CD4-positive, alpha-beta T cell treated with Interleukin-4 for 1 hour (primary cell): ENCODE measurements around the gene PPWD1.
"Not testable (repeated sequence)": the region's sequence is repeated elsewhere in the genome, so short reads cannot be mapped to it uniquely, and the experiment has no call there.

ENCODE experiments used
- DNase-seq, 2 donors: peaks; one replicate each; pipeline ENCODE4 v3.0.0-alpha.2; 2020 to 2022

PPWD1 gene

DNA sequence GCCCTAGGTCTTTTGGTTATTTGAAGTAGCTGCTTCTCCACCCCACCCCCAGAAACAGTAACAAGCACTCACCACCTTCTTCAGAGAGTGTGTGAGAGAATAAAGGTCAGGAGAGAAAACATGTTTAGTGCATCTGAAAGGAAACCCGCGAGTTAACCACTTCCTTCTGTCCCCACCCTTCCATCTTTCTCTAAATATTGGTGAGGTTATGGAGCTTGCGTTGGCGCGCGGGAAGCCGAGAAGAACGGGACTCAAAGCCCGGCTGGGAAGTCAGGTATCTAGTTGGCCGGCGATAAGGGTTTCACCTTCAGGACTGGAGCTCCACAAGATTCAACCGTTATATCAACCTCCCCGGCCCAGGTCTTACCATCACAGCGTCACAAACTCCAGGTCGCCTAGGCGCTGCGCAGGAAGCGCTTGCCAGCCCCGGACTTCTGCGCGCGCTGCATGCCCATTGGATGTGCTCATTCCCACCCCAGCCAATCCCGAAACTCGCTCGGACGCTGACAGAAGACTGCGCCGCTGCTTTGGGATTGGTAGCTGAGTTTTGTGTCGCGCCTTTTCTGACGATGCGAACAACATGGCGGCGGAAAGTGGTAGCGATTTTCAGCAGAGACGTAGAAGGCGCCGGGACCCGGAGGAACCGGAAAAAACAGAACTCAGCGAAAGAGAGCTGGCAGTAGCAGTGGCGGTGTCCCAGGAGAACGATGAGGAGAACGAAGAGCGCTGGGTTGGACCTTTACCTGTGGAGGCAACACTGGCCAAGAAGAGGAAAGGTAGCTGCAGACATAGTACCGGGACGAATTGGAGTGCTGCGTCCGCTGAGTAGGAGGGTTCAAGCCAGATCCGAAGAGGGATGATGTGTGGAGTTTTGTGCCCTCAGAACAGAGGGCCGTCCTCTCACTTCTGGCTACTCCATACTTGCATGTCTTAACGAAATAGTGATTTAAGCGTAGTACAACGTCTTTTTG, at the start of gene PPWD1, which contains the start of gene CENPK:
TSS of gene PPWD1 (plus strand) at position 566 of the 971 bp plus-strand sequence. CDS start at position 581, 15 bp downstream.
TSS of gene CENPK (minus strand) at position 438 of the 971 bp plus-strand sequence. CDS start 8,261 bp downstream, outside the sequence.
- peak; percentile 95 to 96 for DNase-seq

DNA sequence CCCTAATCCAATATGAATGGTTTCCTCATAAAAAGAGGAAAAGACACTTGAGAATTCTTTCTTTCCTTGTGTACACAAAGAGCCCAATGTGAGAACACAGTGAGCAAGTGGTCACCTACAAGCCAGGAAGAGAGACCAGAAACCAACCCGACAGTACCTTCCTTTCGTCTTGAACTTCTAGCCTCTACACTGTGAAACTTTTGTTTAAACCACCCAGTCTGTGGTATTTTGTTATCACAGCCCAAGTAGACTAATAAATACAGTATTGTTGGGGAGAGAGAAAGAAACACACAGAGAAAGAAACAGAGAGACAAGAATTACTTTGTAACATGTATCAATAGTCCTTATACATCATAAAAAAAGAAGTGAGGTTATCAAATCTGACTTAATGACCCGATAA, 37.4 kb upstream of the PPWD1 start:
- DNase-seq: no peak

DNA sequence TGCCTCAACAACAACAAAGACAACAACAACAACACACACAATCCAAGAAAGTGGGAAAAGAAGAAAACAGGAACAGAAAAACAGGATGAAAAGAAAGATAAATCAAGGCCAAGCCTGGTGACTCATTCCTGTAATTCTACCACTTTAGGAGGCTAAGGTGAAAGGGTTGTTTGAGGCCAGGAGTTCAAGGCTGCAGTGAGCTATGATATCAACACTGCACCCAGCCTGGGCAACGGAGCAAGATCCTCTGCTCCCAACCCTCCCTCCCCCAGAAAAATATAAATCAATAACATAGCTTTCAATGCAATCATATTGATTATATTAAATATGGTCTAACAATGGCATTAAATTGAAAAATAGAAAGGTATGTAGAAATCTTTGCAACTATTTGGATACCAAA, 32.2 kb upstream of the PPWD1 start:
- no peak for DNase-seq

DNA sequence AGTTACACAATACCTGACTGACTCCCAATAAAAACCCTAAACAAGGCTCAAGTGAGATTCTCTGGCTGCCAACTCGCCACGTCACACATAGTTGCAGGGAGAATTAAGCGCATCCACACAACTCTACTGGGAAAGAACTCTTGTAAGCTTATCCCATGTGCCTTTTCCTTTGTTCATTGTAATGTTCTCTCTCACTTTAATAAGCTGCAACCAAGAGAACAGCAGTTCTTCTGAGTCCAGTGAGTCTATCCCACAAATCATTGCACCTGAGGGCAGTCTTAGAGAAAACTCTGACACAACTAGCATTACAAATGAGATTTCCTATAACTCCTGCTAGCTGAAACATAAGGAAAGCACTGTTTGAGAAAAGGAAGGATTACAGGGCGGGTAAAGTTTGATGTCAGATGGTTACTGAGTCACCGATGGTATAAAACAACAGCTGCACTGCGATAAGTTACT, 27.5 kb upstream of the PPWD1 start:
- no peak for DNase-seq

DNA sequence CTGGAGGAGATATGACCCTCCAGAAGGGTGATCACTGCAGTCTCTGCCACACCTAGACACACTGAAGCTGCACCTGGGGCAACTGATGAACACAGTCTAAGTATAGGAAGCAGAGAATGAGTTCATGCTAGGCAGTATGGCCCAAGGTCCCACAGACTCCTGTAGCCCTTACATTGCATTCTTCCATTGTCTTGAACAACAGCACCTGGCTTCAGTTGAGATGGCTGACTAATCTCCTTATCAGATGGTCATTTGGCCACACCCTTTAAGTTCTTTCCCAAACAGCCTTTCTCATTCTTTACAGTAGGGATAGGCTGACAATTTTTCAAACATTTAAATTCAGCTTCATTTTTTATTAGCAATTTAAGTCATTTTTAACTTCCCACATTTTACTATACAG, 23.3 kb upstream of the PPWD1 start:
- no peak for DNase-seq

DNA sequence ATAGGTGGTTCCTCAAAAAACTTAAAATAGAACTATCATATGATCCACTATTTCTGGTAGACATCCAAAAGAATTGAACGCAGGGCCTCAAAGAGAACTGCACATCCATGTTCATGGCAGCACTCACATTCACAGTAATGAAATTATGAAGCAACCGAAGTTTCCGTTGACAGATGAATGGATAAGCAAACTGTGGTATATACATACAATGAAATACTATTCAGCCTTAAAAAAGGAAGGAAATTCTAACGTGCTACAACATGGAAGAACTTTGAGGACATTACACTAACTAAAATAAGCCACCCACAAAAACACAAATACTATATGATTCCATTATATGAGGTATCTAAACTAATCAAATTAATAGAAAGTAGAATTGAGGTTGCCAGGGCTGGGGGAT, 18.6 kb upstream of the PPWD1 start:
- DNase-seq: no peak

DNA sequence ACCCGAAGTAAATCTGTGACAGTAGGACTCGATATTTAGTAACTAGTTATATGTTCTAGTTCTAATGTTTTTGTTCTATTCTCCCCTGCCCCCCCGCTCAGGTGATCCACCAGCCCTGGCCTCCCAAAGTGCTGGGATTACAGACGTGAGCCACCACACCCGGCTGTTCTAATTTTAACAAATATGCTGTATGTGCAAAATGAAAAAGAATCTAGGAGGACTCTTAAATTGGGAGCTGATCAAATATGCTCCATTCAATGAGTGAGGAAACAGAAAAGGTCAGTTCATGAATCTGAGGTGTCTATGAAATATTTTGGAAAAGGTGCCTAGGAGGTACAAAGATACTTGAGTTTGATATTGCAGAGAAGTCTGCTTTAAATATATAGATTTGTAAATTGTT, 17.0 kb upstream of the PPWD1 start:
- no peak for DNase-seq

DNA sequence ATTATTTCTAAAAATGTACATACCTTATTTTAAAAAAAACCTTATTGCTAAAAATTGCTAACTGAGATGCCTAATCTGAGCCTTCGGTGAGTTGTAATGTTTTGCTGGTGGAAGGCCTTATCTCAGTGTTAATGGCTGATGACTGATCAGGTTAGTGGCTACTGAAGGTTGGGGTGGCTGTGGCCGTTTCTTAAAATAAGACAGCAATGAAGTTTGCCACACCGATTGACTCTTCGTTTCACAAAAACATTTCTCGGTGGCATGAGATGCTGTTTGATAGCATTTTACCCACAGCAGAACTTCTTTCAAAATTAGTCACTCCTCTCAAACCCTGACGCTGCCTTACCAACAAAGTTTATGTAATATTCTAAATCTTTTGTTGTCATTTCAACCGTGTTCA, 14.8 kb upstream of the PPWD1 start:
- DNase-seq: no peak

DNA sequence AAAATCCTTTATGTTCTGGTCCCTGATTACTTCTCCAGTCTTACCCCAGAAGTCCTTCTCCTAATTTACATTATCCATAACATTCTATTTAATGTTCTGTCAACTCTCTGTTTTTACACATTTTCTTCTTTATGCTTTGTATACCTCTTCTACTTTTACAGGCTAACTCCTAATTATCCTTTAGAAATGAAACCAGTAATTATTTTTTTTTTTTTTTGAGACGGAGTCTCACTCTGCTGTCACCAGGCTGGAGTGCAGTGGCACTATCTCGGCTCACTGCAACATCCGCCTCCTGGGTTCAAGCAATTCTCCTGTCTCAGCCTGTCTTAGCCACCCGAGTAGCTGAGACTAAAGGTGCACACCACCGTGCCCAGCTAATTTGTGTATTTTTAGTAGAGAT, 9.2 kb upstream of the PPWD1 start:
- DNase-seq: no peak

DNA sequence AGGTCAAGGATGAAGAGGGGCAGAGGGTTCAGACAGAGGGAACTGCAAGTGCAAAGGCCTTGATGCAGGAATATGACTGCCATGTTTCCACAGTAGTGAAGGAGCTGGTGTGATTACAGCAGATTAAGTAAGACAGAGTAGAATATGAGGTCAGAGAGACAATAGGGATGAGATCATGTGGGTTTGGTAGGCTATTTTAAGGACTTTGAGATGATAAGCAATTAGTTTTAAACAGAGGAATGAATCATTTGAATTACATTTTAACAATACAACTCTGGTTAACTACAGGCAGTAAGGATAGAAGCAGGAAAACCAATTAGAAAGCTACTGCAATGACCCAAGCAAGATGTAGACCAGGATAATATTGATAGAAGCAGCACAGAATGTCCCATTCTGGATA, 7.8 kb upstream of the PPWD1 start:
- no peak for DNase-seq

DNA sequence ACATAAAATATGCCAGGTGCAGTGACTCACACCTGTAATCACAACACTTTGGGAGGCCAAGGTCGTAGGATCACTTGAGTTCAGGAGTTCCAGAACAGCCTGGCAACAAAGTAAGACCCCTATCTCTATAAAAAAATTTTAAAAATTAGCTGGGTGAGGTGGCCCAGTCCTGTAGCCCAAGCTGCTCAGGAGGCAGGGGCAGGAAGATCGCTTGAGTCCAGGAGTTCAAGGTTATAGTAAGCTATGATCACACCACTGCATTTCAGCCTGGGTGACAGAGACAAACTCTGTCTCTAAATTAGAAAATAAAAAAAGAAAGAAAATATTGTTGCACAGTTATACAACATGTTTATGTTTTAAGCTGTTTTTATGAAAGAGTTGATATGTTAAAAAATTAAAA, 6.9 kb upstream of the PPWD1 start:
- no peak for DNase-seq

DNA sequence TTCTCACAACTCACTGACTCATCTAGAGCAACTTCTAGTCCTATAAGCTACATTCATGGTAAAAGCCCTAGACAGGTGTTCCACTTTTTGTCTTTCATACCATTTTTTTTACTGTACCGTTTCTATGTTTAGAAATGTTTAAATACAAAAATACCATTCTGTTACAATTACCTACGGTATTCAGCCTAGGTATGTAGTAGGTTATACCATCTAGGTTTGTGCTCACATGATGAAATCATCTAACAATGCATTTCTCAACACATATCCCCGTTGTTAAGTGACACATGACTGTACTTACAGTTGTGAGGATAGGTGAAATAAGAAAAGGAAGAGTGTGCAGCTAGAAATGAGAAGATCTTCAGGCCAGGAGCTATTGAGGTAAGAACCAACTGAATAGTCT, 6.4 kb upstream of the PPWD1 start:
- no peak for DNase-seq

DNA sequence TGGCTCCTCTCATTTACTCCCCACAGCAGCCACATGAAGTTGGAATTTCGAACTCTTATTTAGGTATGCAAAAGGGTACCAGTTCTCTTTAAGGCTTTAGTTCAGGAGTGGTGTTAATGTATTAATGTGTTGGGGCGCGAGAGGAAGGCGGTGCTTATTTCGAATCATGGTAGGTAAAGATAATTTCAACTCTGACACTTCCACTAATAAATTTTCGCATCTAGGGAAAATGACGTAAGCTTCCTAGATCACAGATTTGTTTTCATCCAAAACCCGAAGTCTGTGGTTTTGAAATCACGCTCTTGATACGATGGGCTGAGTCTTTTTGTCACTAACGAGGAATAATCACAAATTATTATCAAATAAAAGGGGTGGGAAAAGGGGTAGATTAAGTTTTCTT, 681 bp downstream of the PPWD1 start:
- peak in 1 of 2 donors; percentile 20 for DNase-seq

DNA sequence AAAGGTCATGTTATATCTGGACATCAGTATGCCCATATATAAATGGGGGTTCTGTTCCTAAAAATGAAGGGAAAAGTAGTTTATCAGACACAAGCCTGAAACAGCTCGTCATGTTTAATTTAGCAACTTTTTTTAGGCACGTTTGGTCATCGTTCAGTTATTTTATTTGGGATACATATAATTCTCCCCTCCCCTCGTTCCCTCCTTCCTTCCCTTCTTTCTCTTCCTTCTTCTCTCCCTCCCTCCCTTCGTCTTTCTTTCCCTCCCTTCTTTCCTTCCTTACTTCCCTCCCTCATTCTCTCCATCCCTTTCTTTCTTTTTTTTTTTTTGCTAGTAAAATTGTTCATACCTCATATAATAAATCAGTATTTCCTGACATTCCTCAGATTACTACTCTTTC, 3.4 kb downstream of the PPWD1 start:
- no peak for DNase-seq

DNA sequence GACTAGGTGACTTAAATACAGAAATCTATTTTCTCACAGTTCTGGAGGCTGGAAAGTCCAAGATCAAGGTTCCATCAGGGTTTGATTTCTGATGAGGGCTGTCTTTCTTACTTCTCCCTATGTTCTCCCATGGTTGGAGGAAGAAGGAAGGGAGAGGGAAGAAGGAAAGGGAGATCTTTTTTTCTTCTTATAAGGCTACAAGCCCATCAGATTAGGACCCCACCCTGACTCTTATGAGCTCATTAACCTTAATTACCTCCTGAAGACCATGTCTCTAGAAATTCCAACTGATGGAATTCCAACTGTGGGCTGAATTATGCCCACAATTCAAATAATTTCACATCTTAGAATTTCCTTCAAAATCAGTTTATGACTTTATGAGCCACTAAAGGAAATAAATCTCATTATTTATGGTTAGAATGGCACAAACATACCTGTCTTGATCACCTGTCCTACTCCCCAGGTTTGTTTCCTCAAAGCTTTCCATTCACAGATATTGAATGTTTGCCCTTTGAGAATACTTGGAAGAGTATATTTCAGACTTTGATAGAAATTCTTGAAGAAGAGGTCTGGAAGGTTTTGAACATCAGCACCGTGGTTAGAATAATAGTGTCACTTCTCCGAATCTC, 7.6 kb downstream of the PPWD1 start:
- DNase-seq: no peak

DNA sequence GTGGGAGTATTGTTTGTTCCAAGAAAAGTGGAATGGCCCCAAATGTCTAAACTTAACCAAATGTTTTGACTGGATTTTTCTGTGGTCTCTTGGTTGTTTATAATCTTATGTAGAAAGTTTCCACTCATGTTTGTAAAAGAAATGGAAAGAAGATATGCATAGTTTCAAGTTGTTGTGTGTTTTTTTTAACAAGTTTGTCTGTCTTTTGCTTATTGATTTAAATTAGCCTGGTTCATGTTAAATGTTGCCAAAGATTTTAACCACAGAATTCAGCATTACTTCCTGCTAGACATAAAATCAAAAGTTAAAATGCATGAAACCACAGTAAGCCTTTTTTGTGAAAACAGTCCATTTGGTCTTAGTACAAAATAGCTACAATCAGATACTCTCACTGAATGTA, 14.0 kb downstream of the PPWD1 start:
- no peak for DNase-seq

DNA sequence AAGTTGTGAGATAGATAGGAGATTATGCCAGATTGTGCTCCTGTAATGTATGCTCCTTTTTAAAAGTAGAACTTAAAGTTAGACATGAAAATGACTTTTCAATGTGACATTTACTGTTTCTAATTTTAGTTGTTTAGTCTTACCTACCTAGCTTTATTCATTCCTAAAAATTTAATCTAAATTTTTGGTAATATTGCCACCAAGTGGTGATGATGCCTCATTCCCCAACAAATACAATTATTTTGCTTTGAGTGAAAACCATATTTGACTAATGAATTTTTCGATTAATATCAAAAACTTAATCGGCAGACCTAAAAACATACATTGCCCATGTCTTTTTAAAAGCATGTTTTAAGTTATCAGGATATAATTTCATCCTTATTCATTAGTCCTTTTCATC, 25.6 kb downstream of the PPWD1 start:
- DNase-seq: no peak

DNA sequence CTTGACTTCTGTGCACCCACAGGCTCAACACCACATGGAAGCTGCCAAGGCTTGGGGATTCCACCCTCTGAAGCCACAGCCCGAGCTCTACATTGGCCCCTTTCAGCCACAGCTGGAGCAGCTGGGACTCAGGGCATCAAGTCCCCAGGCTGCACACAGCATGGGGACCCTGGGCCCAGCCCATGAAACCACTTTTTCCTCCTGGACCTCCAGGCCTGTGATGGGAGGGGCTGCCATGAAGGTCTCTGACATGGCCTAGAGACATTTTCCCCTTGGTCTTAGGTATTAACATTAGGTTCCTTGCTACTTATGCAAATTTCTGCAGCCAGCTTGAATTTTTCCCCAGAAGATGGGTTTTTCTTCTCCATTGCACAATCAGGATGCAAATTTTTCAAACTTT, 38.7 kb downstream of the PPWD1 start:
- DNase-seq: not testable (repeated sequence)

DNA sequence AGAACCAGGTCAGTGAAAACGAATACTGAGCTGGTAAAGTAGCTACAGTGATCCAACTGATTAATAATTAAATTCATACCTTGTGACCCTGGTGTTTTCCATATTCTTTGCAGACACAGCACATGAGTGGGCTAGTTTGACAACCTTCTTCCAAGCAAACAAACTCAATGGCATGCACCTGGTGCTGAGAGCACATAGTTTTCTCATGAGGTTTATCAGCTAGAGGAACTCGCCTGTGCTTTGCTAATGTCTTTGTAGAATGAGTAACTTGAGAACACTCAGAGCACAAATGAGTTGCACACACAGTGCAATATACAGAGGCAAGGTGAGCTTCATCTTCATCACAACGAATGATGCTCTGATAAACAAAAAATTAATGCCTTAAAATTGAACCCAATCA, 48.4 kb downstream of the PPWD1 start:
- DNase-seq: no peak

DNA sequence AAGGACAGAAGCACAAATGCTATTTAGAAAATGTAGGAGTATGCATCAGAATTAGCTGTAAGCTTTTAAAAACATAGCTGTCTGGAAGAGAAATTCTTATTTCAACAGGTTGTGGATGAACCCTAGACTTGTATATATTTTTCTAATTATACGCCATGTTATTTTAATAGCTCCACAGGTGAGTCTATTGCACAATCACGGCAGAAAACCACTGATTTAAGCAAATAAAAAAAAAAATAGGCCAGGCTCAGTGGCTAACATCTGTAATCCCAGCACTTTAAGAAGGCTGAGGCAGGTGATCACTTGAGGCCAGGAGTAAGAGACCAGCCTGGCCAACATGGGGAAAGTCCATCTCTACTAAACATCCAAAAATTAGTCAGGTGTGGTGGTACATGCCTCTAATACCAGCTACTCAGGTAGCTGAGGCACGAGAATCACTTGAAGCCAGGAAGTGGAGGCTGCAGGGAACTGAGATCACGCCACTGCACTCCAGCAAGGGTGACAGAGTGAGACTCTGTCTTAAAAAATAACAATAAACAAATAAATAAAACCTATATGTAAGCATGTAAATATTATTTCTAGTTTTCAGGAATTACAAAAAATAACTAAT, 49.3 kb downstream of the PPWD1 start:
- no peak for DNase-seq

DNA sequence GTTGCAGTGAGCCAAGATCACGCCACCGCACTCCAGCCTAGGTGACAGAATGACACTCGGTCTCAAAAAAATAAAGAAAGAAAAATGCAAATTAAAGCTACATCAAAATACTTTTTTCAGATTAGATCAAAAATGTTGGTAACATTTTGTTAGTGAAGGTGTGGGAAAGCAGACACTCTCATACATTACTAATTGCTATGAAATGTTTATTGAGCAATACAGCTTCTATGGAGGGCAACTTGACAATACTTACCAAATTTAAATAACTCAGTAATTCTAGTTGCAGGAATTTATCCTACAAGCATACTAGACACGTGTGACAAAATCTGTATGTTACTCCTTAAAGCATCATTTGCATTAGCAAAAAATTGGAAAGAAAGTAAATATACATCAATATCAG, 56.9 kb downstream of the PPWD1 start:
- no peak for DNase-seq

DNA sequence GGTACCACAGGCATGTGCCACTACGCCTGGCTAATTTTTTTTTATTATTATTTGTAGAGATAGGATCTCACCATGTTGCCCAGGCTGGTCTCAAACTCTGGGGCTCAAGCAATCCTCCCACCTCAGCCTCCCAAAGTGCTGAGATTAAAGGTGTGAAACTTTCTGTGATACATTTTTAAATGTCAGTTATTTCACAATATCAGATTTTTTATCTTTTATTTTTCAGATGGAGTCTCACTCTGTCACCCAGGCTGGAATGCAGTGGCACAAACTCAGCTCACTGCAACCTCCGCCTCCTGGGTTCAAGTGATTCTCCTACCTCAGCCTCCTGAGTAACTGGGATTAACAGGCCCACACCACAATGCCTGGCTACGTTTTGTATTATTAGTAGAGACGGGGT, 58.9 kb downstream of the PPWD1 start:
- not testable (repeated sequence) for DNase-seq

DNA sequence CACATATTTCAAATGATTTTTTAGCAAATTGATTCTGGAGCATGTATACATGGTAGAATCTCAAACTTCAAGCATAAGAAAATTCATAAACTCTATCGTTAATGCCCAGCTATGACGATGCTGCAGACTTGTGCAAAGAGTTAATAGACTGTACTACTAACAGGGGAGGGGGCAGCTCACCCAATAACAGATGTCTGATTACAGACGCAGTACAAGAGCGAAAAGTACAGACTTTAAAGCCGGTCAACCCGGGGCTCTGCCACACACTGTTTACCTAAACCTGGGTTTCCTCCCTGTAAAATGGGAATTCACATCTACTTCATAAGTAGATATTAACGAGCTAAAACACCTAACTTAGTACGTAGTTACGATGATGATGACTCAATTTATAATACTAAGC, 60.4 kb downstream of the PPWD1 start:
- DNase-seq: no peak
